GM19043 (cell line): ENCODE results near the gene PTN.

Experiments used
- ATAC-seq: cut with Tn5 transposase; IDR thresholded peaks from one replicate; pipeline ENCODE4 v1.9.1; 2021; ENCODE audit warnings: low read depth; ENCODE audit not compliant: unreplicated experiment

Gene PTN

DNA sequence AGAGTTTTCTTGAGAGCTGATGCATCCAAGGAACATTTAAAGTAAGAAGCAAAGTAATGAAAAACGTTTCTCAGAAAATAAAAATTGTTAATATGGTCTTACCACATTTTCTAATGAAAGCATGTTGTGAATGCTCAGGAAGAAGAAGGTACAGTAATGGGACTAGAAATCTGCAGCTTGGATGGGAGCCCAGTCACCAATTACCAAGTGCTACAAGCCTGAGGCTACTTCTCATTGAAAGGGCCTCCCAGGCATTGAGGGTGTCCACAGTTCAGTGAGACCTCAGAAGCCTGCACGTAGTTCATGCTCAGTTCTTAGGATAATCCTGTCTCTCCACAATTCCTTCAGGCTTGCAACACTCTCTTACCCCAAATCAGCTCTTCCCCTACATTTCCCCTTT lies 17.6 kb downstream of the PTN start:
- no peak for ATAC-seq

DNA sequence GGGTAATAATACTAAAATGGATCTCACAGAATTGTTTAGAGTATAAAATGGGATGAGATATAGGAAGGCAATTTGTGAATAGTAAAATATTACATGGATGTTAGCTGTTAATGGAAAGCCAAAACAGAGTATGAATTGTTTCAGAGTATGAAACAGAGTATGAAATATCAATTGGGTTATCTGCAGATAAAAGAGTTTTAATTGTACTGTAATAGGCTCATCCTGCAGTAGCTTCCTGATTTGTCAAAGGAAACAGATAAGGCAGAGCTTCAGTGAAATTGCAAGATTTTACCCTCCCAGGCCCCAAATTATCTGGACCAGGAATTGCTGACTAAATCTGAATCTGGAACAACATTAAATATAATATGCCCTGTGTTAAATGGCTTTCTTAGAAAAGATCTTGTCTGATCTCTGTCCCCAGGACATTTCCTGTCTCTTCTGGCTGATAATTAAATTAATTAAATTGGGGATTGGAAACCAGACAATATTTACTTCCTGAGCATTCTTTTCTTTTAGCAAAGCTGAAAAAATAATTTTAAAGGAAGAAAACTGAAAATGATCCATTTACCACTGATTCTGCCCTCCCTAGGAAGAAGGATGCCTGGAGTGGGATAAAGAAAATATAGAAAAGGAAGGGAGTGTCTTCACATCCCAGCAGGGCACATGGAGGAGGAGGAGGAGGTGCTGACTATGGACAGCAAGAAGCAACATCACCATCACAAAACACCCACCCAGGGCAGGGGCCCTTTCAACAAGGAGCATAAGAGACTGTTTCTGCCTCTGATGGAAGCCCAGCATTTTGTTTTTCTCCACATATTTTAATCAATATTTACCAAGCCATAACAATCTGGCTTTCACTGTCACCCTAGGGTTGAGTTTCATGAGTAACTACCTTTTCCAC lies 18.5 kb downstream of the PTN start:
- no peak for ATAC-seq

DNA sequence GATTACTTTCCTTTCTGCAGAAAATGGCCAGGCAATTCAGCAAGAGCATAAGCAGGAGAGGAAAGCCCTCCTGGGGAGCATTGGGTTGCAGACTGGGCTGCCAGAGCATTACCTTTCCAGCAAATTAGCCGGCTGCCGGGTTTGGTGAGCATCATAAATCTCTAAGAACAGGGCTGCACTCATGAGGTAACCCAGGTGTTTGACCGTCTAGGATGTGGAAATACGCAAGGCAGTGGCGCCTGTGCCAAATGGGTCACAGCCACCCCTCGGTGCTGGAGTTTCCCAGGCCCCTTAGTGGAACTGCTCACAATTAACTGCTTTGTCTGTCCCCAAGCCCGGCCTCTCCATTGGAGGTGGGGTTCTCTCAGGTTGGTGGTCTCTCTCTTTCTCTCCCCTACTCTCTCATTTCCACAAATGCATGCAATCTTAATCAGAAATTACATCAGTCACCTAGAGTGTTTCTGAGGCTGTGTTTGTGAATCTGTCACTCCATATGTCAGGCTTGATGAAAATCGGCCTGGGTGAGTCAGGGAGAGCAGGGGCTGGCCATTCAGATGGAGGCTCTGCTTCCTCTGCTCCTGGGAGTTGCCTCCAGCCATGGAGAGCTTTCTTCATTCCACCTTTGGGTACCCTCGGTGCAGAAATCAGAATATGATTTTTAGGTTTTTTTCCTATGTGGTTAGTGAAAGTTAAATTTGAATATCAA lies 26.7 kb downstream of the PTN start:
- no peak for ATAC-seq

DNA sequence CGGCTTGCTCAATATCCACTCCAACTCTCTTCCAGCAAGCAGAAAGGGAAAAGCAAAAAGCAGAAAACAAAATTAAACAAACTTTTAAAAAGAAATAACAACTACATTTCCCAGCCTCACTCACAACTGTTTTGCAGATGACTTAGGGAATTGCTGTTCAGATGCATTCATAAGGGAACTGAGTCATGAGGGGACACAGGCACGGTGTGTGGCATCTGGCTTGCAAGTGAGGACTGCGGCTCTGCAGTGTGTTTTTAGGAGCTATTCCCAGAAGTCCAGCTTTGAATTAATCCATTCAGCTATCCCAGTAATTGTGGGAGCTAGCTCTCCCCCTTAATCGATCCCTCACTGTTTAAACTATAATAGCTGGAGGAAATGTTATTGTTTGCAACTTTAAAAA lies 30.3 kb downstream of the PTN start:
- ATAC-seq, result no peak

DNA sequence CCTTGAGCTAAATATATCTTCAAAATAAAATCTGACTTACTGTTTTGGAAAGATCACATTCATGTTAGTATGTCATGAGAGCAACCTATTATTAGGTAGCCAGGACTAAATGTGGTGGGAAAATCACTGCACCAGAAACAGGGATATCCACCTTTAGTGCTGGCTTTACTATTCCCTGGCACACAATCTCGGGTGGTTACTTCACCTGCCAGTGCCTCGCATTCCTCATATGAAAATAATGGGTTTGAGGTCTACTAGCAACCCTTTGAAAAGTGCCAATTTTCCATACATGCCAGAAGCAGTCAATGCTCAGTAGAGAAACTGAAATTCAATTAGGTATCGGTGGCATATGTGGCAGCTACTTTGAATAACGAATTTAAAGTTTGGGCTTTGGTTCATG lies 36.8 kb downstream of the PTN start:
- no peak for ATAC-seq

DNA sequence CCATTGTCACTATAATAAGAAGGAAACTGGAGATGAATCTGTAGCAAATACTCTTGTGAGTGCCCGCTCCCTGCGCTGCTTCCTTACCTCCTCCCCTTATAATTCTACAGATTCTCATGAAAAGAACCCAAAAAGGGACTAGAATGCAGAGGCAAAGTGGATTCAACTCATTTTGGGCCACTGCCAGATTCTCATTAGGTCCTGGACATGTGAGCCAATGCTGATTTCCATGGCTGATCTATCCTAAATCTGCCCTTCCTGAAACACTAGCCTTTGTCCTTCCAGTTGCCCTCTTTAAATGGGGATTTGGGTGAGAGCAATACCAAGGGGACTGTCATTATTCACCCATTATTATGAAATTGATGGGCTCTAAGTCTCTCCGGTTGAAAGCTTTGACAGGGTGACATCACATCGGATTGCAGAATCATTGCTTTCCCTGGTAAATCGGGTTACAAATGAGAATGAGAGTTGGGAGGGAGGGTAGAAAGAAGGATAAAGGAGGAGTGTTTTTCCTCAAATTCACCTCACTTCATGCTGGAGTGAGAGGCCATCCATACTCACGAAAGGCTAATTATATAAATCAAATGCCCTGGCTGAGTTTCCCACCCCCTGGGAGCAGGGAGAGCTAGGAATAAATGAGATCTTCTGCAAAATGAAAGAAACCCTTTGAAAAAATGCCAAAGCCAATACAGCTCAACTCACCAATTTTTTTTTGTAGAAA lies 37.5 kb downstream of the PTN start:
- no peak for ATAC-seq

DNA sequence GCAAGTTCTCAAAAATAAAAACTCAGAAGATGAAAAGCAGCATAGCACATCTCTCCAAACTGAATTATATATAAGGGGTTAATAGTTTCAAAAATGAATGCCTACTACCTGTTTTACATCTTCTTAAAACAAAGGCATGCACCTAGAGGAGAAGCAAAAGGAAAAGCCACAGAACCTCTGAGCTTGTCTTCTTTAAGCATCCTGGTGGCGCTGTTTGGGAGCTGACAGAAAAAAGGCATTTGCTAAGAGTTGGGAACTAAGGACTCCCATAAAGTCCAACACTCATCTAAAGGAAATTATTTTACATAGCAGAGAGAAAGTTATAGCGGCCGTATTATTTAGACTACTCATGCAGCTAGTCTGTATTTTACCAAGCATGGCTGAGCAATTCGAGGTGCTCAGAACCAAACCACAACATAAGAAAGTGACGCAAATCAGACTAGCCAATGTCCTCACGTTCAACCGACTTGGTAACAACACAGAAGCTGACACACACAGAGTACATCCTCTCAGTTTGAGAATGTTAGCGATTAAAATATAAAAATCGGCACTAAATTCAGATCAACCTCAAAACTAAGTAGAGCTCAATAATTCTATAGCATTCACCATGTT lies 38.8 kb downstream of the PTN start:
- no peak for ATAC-seq

DNA sequence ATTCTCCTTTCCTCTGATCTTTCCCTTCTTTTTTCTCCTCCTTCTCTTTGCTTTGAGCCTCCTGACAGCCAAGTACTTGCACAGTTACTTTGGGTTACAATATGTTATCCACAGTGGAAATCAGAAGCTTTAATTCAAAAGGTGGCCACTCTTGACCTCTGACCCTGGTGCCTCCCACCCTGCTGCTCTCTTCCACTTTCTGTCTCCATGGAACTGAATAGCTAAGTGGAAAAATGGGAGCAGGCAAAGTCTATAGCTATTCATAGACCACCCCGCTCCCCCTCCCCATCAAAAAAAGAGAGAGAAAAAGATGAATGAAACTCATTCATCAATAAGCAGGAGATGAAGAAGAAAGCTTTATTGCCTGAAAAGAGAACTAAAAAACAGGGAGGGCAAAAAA lies 39.4 kb downstream of the PTN start:
- ATAC-seq, result no peak

DNA sequence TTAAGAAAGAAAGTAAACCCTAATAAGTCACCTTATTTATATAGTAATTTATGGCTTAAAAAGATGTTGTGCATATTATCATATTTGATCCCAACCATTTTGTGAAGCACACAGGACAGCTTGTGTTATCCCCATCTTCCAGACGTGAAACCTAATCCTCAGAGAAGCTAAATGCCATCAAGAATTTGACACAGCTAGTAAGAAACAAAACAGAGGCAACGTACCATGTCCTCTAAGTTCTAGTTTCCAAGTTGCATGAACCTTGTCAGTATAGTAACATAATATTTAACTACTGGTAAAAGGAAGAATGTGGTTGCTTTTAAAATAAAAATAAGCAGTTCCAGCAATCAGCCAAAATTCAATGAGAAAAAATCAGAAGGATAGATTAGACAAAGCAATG lies 41.5 kb downstream of the PTN start:
- no peak for ATAC-seq

DNA sequence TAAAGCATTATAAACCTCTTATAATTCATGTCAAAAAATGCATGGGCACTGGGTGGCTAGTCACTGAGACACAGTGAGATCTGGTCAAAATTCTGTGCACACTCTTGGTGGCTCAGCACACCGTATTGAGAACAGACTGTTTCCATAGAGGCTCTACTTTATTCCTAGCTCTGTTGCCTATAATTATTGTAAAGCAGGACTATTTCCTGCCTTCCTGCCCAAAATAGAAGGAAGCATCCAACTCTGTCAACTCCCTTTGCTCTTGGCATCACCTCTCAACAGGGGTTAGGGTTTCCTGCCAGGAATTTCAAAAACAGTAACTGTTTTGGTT lies 45.1 kb downstream of the PTN start:
- no peak for ATAC-seq

DNA sequence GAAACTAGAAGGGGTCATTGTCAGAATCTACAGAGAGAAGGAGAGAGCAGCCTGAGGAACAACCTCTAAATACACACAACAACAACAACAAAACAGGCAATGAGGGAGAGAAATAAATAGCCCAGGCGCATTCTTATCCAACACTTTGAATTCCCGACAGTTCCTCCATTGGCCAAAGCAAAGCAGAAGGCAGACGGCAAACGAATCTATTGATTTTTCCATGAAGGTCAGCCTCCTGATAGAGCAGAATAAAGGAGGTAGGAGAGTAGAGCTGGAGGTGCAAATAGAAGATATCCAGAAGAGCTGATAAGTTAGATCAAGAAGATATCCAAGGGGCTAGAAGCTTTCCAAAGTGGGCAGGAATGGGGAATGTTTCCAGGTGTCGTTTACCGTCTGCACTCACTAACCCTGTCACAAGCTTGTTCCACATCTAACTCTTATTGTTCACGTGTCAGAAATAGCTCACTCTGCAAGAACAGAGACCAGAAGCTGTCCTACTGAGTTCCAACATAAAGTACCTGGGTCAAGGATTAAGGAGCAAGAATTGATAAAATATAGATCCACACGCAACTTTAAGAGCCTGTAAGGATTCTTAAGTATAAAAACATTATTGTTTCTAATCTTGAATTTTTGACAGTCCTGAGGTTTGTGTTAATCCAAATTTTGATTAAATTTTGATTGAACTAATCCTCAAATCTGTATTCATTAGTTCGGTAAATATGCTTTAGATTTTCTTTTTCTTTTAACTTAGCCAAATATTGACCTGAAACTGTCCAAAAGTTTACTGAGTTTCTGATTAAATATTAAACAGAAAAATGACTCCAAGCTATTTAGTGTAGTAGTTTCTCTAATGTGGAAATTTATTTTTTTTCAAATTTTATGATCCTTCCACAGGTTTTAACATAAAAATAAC lies 45.7 kb downstream of the PTN start:
- ATAC-seq, result no peak

DNA sequence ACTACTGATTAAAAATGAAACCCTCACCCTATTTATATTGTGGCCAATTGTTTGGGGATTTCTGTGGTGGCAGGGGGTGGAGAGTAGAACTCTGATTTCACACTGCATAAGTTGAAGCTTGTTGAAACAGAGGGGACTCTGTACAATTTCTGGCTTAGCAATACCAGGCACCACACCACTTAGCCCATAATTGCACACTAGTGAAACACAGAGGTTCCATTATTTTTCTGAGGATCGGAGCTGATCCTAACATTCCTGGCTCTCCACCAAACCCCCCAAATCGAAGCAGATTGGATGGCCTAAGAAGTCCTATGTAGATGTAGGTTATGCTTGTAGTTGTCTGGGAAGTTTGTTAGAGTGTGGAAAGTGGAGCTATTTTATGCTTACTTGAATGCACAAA lies 47.0 kb downstream of the PTN start:
- no peak for ATAC-seq

DNA sequence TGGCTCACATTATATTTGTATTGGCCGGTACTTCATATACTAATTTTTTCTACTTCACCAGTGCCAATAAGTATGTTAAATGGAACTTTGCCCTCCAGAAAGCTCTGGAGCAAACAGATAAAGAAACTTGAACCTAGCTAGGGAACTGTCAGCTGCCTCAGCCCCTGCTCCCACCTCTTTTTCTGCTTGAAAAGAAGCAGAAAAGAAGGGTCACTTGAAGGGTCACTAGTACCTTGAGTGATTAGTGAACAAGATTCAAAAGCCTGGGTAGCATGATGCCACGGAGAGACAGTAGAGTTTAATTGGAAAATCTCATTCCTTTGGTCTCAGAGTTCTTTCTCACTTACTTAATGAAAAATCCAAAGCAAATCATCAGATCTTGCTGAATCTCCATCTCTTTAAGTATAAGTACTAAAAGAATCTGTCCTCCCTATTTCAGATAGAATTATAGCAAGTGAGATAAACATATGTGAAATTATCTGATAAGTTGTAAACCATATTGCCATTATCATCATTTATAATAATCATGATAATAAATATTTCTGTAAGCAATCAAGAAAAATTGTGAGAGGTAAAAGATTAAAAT lies 47.7 kb downstream of the PTN start:
- no peak for ATAC-seq

DNA sequence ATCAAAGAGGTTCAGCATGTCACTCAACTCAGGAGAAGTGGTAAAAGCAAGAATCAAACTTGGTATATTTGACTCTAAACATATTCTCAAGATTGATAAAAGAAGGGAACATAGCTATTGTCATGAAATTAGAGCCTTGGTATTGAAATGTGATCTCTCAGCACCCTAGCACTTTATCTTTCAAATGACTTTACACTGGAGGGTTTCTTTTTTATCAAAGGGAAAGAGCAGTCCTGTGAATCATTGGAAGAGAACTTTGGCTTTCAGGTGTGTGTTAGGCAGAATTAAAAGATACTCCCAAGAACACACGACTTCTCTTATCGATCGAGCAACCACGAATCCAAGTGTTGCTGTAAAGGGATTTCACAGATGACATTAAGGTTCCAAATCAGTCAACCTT lies 54.4 kb downstream of the PTN start:
- no peak for ATAC-seq

DNA sequence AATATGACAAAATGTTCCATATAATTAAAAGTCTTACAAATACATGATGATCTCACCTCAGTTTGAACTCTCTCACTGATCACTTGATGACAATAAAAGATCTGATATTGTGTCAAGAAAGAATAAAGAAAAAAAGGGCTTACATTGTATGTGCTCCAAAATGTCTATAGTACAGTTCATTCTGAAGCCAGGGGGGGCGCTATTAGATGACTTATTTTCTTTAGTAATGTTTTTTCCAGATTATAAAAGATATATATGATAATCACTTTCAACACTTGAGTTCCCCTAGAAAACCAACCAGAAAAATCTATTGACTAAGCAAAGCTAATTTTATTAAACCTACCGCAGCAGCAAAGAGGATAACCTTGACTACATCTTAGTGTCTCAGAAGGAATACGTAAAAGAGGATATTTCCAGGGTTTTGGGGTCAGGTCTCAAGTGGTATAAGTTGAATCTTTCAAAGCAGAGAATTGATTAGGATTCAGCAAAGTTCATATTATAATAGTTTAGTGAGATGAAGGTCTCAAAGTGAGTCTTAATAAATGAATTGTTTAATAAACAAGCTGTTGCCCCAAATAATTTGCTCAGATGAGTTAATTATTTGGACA lies 55.8 kb downstream of the PTN start:
- ATAC-seq, result no peak

DNA sequence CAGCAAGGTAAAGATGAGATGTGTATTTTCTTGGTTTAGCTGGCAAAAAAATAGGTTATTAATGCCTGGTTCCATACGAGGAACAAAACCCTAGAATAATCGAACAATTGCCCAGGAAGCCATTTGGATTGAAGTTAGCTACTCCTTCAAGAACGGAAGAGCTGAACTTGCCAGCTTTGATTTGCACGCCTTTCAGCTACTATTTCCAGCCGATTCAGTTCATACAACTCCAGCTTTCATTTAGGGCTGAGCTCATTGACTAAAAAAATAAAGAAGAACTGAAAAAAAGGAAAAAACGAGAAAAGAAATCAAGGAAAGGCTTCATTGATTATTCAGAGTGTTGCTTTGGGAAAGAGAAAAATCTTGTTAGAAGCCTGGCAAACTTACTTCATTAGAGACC lies 60.4 kb downstream of the PTN start:
- no peak for ATAC-seq

DNA sequence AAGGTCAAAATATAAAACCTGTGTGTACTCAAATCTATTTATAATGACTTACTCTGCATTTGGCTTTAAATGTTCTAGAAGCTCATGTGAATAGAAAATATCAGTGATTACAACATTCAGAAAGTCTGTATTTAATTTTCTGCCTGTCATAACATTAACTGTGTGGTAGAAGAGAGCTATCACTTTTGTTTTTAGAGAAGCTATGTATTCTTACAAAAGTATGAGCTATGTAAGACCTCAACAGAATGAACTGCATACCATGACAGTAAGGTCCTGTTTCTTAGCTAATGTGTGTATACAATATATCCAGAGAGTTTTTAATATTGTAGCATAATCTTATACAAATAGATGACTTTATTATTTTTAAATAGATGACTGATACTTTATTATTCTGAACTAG lies 61.5 kb downstream of the PTN start:
- ATAC-seq, result no peak

DNA sequence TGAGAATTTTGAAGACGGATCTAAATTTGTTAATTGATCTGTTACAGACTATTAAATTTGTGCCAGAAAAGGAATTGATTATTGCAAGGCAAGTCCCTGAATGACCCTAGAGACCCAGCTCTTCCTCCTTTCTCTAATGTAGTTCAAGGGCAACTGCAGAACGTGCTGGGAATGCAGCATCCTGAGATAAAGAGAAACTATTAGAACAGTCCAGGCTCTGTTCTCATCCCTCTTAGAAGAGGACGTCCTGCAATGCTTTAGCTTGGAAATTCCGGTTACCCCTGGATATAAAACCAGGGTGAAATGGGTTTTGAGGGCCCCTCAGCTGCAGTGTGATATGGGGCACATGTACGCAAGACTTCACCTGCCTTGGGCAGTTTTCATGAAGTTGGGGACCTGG lies 67.3 kb downstream of the PTN start:
- no peak for ATAC-seq

DNA sequence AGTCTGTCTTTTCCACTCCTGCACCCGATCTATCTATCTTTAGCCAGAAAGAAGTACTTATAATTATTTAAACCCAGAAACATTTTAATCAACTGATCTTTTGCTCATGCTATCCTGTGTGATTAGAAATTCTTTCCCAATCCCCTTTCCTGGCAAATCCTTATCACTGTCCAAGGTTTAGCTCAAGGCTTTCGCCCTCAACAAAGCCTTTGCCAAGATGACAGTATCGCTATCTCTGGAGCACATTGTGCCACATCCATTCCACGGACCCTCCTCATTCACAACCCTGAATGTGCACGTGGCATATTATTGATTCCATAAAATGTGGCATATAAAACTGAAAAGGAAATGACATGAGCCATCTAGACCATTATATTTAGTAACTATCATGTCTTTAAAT lies 71.3 kb downstream of the PTN start:
- no peak for ATAC-seq
